HG03025 (cell line): ENCODE data around the gene KIAA1671.

Experiments
- ATAC-seq: cut with Tn5 transposase; IDR thresholded peaks from one replicate; pipeline ENCODE4 v1.9.1; 2021; ENCODE audit warnings: mild to moderate bottlenecking, moderate library complexity; ENCODE audit not compliant: unreplicated experiment, low FRiP score

The KIAA1671 gene

DNA sequence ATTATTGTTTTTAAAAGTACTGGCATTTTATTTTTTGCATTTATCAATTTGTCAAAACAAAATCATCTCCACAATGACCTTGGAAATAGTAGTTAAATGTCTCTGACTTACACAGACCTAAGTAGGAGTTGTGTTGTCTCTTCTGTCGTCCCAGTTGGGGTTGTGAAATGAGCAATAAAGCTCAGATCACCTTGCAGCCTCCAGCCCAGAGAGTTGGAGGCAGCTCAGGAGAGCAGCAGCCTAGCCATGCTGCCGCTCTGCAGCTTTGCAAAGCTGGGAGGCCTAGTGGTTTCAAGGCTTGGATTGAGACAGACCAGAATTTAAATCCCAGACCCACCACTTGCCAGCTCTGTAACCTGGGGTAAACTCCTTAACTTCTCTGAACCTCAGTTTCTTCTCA is 181.9 kb downstream of the KIAA1671 start:
- no peak for ATAC-seq

DNA sequence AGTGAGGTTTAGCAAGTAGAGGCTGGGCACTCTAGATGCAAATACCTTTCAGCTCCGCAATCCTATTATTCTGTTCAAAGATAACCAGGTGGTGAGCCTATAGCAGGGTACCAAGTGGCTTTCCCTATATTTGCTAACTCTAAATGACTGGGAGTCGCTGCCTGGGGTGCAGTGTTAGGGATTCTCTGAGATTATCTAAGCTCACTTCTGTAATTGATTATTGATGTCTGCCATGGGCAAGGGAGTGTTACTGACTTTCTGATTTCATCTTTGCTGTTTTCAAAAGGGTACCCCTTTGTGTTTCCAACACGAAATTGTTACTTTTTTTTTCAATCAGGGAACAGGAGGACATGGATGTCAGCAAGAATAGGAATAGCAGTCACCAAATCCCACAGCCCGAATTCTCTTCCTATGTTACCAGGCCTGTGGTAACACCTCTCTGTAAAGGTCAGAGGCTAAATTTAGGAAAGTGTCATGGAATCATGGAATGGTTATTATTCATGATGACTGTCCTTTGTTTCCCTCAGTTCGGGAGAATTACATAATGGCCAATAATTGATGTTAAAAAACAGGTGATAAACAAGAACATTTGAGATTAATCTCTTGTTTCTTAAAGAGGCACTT is 184.5 kb downstream of the KIAA1671 start:
- no peak for ATAC-seq

DNA sequence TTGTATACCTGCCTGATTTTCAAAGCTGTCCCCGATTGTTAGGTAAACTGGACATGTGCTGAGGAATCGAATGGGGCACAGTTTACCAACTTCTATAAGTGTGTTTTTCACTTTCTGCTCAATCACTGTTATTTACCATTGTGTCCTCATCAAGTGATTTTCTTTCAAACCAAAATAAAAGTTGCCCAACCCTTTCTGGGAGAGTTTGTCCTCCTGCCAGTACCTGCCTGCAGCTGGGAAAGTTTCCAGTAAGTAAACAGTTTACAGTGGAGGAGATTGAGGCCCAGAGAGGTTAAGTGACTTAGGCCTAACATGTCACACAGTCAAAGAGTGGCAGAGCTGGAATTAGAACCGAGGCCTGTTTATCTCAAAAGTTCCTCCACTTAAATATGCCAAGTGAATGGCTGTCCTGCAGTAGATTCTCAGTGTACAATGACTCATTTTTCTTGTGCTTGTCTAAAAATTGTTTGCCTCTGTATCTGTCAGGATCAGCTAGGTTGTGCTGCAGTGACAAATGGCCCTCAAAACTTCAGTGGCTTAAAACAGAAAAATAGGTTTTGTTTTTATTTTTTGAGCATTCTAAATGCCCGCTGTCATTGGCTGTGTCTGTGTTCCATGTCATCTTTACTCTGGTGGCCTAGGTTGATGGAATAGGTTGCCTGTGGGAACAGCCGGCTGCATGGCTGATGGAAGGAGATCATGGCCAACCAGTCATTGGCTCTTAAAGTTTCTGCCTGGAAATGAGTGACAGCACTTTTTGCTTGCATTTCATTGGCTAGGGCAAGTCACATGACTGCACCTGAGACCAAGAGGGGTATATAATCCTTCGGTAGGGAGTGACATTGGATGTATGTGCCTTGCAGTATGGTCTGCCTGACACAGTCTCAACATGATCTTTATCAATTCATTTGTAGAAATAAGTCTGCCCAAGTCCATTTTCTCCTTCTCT is 185.3 kb downstream of the KIAA1671 start:
- no peak for ATAC-seq

DNA sequence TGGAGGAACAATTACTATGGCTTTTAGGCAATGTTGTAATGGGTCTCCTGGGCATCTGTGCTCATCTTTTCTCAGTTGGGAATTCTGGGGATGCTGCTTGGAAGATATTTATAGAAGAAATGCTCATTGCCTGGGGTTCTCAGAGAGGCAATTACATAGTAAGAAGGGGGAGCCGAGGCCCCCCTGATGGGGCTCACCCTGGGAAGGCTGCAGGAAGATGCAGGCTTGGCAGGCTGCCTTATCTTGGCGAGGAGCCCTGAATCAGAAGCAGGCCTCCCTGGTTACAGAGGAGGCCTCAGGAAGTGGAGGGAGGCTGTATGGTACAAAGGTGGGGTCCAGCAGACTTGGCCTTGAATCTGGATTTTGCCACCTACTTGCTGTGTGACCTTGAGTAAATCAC is 186.5 kb downstream of the KIAA1671 start:
- ATAC-seq: no peak

DNA sequence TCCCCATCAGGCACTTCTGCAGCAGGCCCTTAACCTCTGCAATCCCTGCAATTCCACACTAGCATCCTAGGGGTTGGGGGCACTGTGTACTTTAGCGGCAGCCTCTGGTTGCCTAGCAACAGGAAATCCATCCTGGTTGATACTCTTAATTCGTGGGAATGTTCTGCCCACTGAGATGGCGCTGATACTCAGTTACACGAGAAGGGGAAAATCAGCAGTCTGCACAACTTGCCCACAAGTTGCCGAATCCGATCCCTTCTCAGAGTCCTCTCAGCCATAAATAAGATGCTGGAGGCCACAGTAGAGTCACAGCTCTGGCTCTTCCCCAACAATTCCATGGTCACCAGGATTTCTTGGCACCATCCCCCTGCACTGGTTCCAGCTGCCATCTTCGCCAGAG is 189.6 kb downstream of the KIAA1671 start:
- ATAC-seq: no peak

DNA sequence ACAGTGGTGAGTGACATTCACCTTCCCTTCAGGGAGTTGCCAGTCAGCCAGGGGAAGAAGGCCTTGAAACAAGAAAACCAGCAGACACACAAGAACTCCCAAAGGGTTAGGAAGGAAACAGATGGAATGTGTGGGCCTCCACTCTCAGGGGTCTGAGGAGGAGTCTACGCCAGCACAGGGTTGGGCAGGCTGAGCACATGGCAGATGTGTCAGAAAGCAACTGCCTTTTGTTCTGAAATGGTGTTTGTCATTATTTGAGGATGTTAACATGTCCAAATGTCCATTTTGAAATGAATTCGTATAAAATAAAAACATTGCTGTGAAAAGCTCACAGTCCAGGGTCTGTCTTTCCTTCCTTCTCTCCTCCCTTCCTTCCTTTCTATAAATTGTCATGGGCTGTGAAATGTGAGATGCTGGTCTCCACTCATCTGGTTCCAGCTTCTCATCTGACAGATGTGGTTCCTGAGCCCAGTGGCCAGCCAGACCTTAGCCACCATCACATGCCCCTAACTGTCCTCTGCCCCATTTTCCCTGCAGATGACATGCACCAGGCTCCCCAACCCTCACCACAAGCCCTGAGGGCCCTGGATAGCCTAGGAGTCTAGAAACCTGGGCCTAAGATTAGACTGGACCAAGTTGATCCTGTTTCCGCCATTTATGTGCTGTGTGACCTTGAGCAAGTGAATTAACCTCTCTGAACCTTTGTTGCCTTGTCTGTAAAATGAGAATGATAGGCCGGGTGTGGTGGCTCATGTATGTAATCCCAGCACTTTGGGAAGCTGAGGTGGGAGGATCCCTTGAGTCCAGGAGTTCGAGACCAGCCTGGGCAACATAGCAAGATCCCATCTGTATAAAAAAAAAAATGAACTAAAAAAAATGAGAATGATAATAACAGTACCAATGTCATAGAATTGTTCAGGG is 190.9 kb downstream of the KIAA1671 start:
- no peak for ATAC-seq

DNA sequence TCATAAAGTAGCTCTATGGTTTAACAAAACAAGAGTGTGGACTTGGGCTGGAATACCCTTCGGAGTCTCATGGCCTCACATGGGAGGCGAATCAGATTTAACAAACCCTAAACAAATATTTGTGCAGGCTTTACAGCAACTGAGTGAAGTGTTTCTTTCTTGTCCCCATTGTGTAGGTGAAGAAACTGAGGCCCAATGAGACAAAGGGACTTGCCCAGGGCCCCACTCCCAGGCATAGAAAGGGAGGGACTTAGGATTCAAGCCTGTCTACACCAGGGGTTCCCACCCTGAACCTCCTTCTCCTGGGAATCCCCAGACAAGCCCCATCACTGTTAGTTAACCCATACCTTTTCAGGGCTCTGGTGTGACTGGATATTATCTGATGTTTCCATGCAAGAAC is 192.0 kb downstream of the KIAA1671 start:
- ATAC-seq: no peak

DNA sequence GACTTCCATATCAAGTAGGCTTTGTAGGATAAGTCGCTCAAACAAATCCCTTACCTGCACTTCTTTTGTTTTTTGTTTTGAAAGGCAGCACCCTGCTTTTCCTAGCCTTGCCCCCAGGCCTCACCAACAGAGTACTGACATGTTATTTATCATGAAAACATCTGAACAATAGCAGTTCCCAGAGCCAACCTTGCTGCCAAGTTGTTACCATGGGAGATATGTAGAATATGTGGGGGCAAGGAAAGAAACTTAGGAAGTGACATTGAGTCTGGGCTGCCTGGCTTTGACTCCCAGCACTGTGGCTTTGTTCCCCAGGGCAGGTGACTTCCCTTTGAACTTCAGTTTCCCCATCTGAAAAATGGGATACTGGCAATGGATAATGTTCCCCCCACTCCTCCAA is 193.8 kb downstream of the KIAA1671 start:
- ATAC-seq: no peak

DNA sequence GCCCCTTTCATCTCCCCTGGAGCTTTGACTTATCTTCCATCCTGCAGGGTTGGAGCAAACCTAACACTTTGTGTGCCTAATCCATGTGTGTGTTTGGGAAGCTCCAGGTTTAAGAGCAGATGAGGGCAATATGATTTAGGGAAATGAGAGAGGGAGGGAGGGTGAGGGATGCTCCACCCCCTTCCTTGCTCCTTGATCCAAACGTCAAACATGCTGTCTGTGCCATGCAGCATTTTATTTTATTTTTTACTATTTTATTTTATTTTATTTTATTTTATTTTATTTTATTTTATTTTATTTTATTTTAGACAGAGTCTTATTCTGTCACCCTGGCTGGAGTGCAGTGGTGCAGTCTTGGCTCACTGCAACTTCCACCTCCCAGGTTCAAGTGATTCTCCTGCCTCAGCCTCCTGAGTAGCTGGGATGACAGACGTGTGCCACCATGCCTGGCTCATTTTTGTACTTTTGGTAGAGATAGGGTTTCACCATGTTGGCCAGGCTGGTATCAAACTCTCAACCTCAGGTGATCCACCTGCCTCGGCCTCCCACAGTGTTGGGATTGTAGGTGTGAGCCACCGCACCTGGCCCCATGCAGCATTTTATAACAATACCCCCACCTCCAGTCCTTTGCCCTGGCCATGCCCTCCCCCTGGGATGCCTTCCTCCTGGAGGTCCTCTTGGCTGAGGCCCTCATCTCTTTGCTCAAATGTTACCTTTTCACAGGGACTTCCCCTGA is 194.6 kb downstream of the KIAA1671 start:
- ATAC-seq: no peak

DNA sequence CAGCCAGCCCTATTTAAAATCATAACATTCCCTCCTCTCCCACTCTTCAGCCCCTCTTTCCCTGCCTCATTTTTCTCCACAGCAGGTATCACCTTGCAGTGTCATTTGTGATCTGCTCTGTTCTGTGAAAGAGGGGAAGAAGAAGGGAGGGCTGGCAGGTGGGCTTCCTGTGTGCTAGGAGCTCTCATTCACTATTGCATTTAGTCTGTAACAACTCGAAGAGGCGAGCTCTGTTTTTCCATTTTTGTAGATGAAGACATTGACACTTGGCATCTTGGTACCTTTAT is 195.1 kb downstream of the KIAA1671 start:
- no peak for ATAC-seq

DNA sequence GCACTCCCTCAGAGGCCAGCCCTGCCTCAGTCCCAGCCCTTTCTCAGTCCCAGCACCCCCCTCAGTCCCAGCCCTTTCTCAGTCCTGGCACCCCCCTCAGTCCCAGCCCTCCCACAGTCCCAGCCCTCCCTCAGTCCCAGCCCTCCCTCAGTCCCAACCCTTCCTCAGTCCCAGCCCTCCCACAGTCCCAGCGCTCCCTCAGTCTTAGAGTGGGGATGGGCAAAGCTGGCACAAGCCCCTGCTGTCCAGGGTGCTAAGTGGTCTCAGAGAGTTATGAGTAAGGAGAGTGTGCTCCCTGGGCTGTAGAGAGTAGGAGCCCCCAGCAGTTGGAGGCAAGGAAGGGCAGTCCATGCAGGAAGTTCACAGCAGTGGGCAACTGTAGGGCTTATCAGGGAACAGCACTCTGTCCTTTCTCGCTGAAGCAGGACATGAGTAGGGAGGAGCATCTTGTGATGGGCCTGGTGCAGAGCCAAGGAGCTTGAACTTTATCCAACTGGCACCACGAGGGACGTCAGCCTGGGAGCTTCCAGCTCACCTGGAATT is 195.7 kb downstream of the KIAA1671 start:
- no peak for ATAC-seq

DNA sequence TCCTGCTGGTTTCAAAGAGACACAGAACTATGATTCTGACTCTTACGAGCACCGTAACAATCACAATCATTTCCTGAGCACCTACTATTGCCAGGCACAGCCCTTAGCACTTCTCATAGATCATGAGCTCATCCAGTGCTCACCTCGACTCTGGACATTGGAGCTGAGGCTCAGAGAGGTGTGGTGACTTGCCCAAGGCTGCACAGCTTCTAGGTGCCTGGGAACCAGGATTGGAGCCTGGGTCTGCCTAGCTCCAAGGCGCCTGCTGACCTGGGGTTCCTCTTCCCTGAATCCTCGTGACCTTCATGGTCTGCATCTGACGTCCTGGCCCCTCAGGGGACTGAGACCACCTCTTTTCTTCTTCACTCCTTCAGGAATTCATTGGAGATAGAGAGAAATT is 196.5 kb downstream of the KIAA1671 start:
- ATAC-seq: no peak

DNA sequence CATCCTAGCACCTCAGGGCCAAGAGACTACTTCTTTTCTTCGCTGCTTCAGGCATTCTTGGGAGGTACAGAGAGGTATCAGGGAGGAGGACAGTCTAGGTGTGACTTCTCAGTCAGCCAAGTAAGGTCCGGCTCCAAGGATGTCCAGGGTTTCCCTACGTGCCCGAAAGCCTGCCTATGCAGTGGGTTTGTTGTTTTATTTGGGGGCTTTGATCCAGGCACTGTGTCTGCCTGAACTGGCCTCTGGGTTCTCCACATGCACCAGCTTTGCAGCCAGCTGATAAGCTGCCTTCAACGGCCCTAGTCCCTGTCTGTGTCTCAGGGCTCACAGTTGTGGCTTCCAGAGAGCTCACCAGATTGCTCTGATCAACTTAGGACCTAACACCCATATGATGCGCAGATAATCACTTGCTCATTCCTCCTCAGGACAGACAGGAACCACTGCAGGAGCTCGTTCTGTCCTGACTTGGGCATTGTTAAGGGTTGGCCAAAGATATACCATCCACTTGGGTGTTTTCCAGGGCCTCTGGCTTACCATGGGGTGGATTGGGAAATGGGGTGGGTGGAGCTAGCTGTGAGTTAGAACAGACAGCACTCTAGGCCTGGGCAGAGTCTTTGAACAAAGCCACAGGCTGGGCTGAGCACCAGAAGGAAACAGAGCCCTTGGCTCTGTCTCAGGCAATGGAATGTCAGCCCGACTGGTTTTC is 201.6 kb downstream of the KIAA1671 start:
- no peak for ATAC-seq

DNA sequence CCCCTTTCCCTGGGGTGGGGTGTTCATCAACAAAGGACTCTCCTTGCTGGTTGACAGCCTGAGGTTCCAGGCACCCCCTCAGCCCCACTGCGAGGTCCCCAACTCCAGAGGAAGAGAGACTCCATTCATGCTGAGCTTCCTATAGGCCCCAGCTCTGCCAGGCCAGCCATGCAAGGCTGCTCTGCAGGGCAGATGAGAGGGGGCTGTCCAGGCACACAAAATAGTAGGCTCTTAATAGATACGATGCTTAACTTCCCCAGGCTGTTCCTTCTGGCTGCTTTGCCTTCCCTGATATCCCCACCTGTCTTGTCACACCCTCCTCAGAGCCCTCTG is 202.1 kb downstream of the KIAA1671 start:
- ATAC-seq: no peak

DNA sequence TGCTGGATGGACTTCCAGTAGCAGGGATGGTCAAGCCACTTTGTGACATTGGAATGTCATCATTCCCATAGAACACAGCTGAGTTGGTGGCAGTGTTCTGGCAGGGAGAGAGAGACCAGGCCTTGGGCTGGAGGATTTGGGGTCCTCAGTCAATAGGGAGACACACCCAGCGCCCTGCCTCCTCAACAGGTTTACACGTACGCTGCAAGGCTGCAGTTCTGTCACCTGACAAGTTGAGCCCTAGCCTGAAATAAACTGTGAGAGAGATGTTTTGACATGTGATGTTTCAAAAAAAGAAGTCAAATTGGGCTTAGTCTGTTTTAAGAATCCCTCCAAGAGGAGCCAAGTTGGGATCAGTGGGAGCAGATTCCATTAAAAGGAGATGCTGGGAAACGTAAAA is 204.2 kb downstream of the KIAA1671 start:
- no peak for ATAC-seq

DNA sequence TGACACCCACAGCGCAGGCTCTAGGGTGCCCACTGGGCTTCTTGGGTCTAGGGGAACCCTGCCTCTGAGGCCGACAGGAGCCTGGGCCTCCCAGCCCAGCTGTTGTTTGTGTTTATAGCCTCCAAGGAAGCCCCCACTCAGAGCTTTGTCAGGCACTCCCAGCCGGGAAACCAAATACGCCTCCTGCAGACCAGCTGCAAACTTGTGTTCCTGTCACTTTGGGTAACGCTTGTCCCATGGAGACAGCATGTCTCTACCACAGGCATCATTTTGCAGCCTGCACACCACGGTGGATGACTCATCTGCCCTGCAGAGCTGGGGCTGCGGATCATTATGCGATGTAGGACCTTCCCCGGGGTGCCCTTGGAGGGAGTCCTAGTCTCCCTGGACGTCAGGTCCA is 206.5 kb downstream of the KIAA1671 start:
- ATAC-seq: no peak

DNA sequence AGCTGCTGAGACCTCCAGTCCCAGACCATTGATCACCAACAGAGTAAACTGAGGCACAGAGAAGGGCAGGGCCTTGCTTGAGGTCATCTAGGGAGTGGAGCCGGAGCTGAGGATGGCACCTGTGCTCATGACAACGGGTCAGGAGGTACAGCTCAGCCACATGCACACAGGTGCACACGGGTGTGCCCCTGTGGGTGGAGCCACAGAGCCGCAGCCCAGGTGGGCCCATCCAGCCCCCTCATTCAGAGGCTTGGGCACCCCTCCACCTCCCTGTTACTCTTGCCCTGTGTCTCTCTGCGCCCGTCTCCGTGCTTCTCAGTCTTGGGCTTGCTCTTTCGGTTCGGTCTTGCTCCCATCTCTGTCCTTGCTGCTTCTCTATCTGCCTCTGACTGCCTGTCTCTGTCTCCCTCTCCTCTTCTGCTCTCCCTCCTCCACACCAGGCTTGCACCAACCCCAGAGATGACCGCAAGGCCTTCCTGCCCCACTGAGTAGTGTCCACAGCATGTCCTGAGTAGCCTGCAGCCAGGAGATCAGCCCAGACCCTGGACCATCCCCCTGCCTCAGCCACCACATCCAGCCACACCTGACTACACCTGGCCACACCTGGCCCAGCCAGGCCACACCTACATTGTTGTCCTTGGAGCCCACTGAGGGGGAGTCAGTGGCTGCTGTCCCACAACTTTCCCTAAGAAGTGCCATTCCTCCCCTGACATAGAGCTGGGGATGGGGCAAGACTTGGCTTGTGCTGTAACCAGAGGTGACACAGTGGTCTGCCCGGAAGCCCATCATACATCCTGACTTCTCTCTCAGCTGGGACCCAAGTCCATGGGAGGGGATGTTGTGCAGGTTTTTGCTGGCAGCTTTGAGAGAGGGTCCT is 207.8 kb downstream of the KIAA1671 start:
- ATAC-seq: no peak

DNA sequence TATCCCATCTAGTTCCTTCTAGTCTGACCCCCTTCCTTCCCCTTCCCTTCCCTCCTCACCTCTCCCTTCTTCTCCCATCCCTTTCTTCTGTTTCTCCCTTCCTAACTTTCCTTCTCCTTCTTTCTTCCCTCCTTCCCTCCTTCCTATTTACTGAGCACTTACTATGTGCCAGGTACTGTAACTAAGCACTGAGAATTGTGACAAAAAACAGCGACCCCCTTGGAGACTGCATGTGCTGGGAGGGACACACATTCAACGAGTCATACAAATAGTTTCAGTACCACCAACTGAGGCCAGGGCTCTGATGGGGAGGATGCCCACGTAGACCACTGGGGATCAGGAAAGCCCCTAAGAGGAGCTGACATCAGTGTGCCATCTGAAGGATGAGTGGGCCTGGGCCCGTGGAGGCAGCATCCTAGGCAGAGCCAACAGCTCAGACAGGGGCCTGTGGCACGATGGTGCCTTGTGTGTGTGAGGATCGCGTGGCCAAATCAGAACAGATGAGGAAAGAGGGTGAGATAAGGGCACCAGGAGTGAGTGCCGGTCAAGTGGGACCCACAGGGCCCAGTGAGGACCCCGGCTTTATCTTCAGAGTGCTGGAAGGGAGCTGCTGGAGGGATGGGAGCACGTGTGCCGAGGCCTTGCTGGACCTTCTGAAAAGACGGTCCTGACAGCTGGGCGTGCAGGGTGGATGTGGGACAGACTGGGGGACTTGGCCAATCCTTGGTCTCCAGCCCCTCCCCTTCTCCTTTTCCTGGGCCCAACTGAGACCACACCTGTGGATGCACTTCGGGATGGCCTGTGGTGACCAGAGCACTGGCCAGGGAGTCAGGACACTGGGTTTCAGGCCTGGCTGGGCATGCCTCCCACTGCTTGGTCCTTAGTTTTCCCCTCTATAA is 208.8 kb downstream of the KIAA1671 start:
- ATAC-seq: no peak
